Trophoblast cell (in vitro differentiated cells and primary cell): ENCODE results near the gene CACNA1D.

Source experiments
- DNase-seq, 2 donors: peaks; one replicate each; pipeline ENCODE4 v3.0.0-alpha.2; 2016
- H2AFZ ChIP-seq: 2 replicates; pipeline ENCODE4 v1.6.1; 2013; ENCODE audit warnings: low read length, moderate library complexity, mild to moderate bottlenecking; ENCODE audit not compliant: insufficient read depth, poor library complexity
- H2AK5ac ChIP-seq: 2 replicates; pipeline ENCODE4 v1.6.1; 2013; ENCODE audit warnings: mild to moderate bottlenecking, low read length
- H2BK120ac ChIP-seq: 2 replicates; pipeline ENCODE4 v1.6.1; 2013; ENCODE audit warnings: low read length, mild to moderate bottlenecking, moderate library complexity; ENCODE audit not compliant: insufficient read depth, poor library complexity
- H2BK12ac ChIP-seq: 2 replicates; pipeline ENCODE4 v1.6.1; 2013; ENCODE audit warnings: mild to moderate bottlenecking, low read length, moderate library complexity
- H2BK5ac ChIP-seq: 2 replicates; pipeline ENCODE4 v1.6.1; 2013; ENCODE audit warnings: low read length, low read depth, moderate library complexity, mild to moderate bottlenecking; ENCODE audit not compliant: poor library complexity
- H3K14ac ChIP-seq: 2 replicates; pipeline ENCODE4 v1.6.1; 2013; ENCODE audit warnings: mild to moderate bottlenecking, low read length
- H3K18ac ChIP-seq: 2 replicates; pipeline ENCODE4 v1.6.1; 2013; ENCODE audit warnings: mild to moderate bottlenecking, low read length
- H3K23ac ChIP-seq: 2 replicates; pipeline ENCODE4 v1.6.1; 2013; ENCODE audit warnings: low read length
- H3K27ac ChIP-seq: 2 replicates; pipeline ENCODE4 v1.5.1; 2013; ENCODE audit warnings: low read depth, mild to moderate bottlenecking, inconsistent platforms, low read length, moderate library complexity
- H3K27me3 ChIP-seq: 2 replicates; pipeline ENCODE4 v1.6.1; 2013; ENCODE audit warnings: inconsistent platforms, mild to moderate bottlenecking, low read length, moderate library complexity; ENCODE audit not compliant: insufficient read depth
- H3K36me3 ChIP-seq, 2 experiments: 1 replicate in 1 of 2; 2 replicates in 1 of 2; pipeline ENCODE4 v1.6.1; 2013; ENCODE audit warnings: low read length in 2 of 2, mild to moderate bottlenecking in 2 of 2, moderate library complexity in 1 of 2; ENCODE audit not compliant: insufficient read depth in 2 of 2, control insufficient read depth in 1 of 2
- H3K4ac ChIP-seq: 2 replicates; pipeline ENCODE4 v1.6.1; 2013; ENCODE audit warnings: low read depth, mild to moderate bottlenecking, low read length, moderate library complexity
- H3K4me1 ChIP-seq, 2 experiments: 1 replicate in 1 of 2; 2 replicates in 1 of 2; pipeline ENCODE4 v1.6.1; 2013; ENCODE audit warnings: low read length in 2 of 2, mild to moderate bottlenecking in 2 of 2, moderate library complexity in 1 of 2; ENCODE audit not compliant: insufficient read depth in 2 of 2, control insufficient read depth in 1 of 2
- H3K4me2 ChIP-seq: 2 replicates; pipeline ENCODE4 v1.6.1; 2013; ENCODE audit warnings: inconsistent platforms, mild to moderate bottlenecking, low read length, moderate library complexity
- H3K4me3 ChIP-seq: 2 replicates; pipeline ENCODE4 v1.5.1; 2013; ENCODE audit warnings: mild to moderate bottlenecking, low read depth, low read length, inconsistent platforms
- H3K79me1 ChIP-seq: one replicate; pipeline ENCODE4 v1.6.1; 2013; ENCODE audit warnings: low read length
- H3K79me2 ChIP-seq: 2 replicates; pipeline ENCODE4 v1.6.1; 2013; ENCODE audit warnings: low read length, mild to moderate bottlenecking; ENCODE audit not compliant: control insufficient read depth, insufficient read depth, poor library complexity
- H3K9ac ChIP-seq: 2 replicates; pipeline ENCODE4 v1.6.1; 2013; ENCODE audit warnings: mild to moderate bottlenecking, low read length
- H3K9me3 ChIP-seq: 2 replicates; pipeline ENCODE4 v1.6.1; 2013; ENCODE audit warnings: low read depth, mild to moderate bottlenecking, control low read depth, inconsistent platforms, low read length; ENCODE audit not compliant: insufficient read depth
- H4K12ac ChIP-seq: 2 replicates; pipeline ENCODE4 v1.6.1; 2013; ENCODE audit warnings: low read depth, mild to moderate bottlenecking, low read length, moderate library complexity
- H4K8ac ChIP-seq: 2 replicates; pipeline ENCODE4 v1.6.1; 2013; ENCODE audit warnings: low read depth, mild to moderate bottlenecking, low read length, moderate library complexity
- H4K91ac ChIP-seq: one replicate; pipeline ENCODE4 v1.6.1; 2013; ENCODE audit warnings: low read depth, mild to moderate bottlenecking, low read length, moderate library complexity
- WGBS: extraction: QIAGEN DNeasy Blood & Tissue Kit; methylation state at CpG from one replicate; pipeline ENCODE4 v1.1.7; 2013; ENCODE audit warnings: missing lambda C conversion rate; ENCODE audit not compliant: insufficient read length, insufficient coverage; ENCODE audit errors: extremely low coverage; 5-methylcytosine and 5-hydroxymethylcytosine counted together

Gene CACNA1D

GRCh38 chr3:53846851-53847155 lies 352.4 kb downstream of the CACNA1D start:
- H3K23ac ChIP-seq, result no peak overlapping the region
- H3K18ac ChIP-seq, result no peak overlapping the region
- no peak overlapping the region for H2AFZ ChIP-seq
- H3K4me3 ChIP-seq, result peak overlapping the region; percentile 70
- no peak overlapping the region for H3K9ac ChIP-seq
- no peak overlapping the region for H4K8ac ChIP-seq
- H4K91ac ChIP-seq, result no peak overlapping the region
- peak overlapping the region; percentile 89 for H3K4me2 ChIP-seq
- H2BK12ac ChIP-seq, result no peak overlapping the region
- H3K27me3 ChIP-seq, result peaks cover 4% of the 10 kb centered on the region
- H4K12ac ChIP-seq, result no peak overlapping the region
- no peaks in the 10 kb centered on the region for H3K79me2 ChIP-seq
- H3K4me1 ChIP-seq, result peaks cover 5 to 6% of the 10 kb centered on the region in 2 experiments
- H3K4ac ChIP-seq, result no peak overlapping the region
- H2AK5ac ChIP-seq, result no peak overlapping the region
- H3K79me1 ChIP-seq, result peaks cover 2% of the 10 kb centered on the region
- H3K14ac ChIP-seq, result no peak overlapping the region
- H2BK5ac ChIP-seq, result no peak overlapping the region
- H3K27ac ChIP-seq, result no peak overlapping the region
- no peak for DNase-seq
- peaks cover 3% of the 10 kb centered on the region for H3K9me3 ChIP-seq
- H2BK120ac ChIP-seq, result no peak overlapping the region
- no peaks in the 10 kb centered on the region for H3K36me3 ChIP-seq
- no CpG with 5 or more reads among the region's 10 CpGs for WGBS

- H3K9ac ChIP-seq, result no peak overlapping the region
- H3K9me3 ChIP-seq, result peaks cover 3% of the 10 kb centered on the region
- no peak overlapping the region for H2BK120ac ChIP-seq
- H3K36me3 ChIP-seq, result no peaks in the 10 kb centered on the region
- H3K4ac ChIP-seq, result no peak overlapping the region
- no peak overlapping the region for H4K91ac ChIP-seq
- no peak overlapping the region for H2AK5ac ChIP-seq
- no peak overlapping the region for H3K4me2 ChIP-seq
- no peak overlapping the region for H2BK12ac ChIP-seq
- no peak overlapping the region for H2BK5ac ChIP-seq
- WGBS, result no CpG with 5 or more reads among the region's 7 CpGs
- no peak overlapping the region for H3K27ac ChIP-seq
- H3K4me1 ChIP-seq, result peaks cover 5 to 6% of the 10 kb centered on the region in 2 experiments
- H3K79me2 ChIP-seq, result no peaks in the 10 kb centered on the region
- no peak overlapping the region for H3K14ac ChIP-seq
- H3K4me3 ChIP-seq, result no peak overlapping the region
- H4K12ac ChIP-seq, result no peak overlapping the region
- H3K79me1 ChIP-seq, result peaks cover 2% of the 10 kb centered on the region
- no peak overlapping the region for H3K18ac ChIP-seq
- DNase-seq, result no peak
- no peak overlapping the region for H3K23ac ChIP-seq
- peaks cover 4% of the 10 kb centered on the region for H3K27me3 ChIP-seq
- no peak overlapping the region for H2AFZ ChIP-seq
- H4K8ac ChIP-seq, result no peak overlapping the region
Observed at GRCh38 chr3:53849916-53850315, 355.5 kb downstream of the CACNA1D start.

GRCh38 chr3:53850895-53851294 lies 356.5 kb downstream of the CACNA1D start:
- no peaks in the 10 kb centered on the region for H3K36me3 ChIP-seq
- WGBS, result no CpG with 5 or more reads among the region's 5 CpGs
- H3K27me3 ChIP-seq, result peaks cover 4% of the 10 kb centered on the region
- H3K4me2 ChIP-seq, result no peak overlapping the region
- no peak overlapping the region for H2BK12ac ChIP-seq
- H3K27ac ChIP-seq, result no peak overlapping the region
- no peak overlapping the region for H3K4ac ChIP-seq
- no peak overlapping the region for H2BK5ac ChIP-seq
- no peaks in the 10 kb centered on the region for H3K79me2 ChIP-seq
- H3K4me1 ChIP-seq, result peaks cover 0 to 5% of the 10 kb centered on the region in 2 experiments
- no peaks in the 10 kb centered on the region for H3K79me1 ChIP-seq
- no peak overlapping the region for H3K4me3 ChIP-seq
- DNase-seq, result no peak
- no peak overlapping the region for H3K23ac ChIP-seq
- H2AK5ac ChIP-seq, result no peak overlapping the region
- H2AFZ ChIP-seq, result no peak overlapping the region
- H2BK120ac ChIP-seq, result no peak overlapping the region
- H4K91ac ChIP-seq, result no peak overlapping the region
- H4K12ac ChIP-seq, result no peak overlapping the region
- no peak overlapping the region for H3K18ac ChIP-seq
- H4K8ac ChIP-seq, result no peak overlapping the region
- H3K14ac ChIP-seq, result no peak overlapping the region
- H3K9me3 ChIP-seq, result peaks cover 3% of the 10 kb centered on the region
- no peak overlapping the region for H3K9ac ChIP-seq

GRCh38 chr3:53856964-53857363 lies 362.6 kb downstream of the CACNA1D start:
- Histone ChIP-seq H3K23ac (no peak overlapping the region), H2BK120ac (no peak overlapping the region), H3K18ac (no peak overlapping the region), H3K27me3 (no peaks in the 10 kb centered on the region), H3K79me1 (no peaks in the 10 kb centered on the region), H3K36me3 (peaks cover 0 to 3% of the 10 kb centered on the region in 2 experiments), H4K91ac (no peak overlapping the region), H3K9me3 (no peaks in the 10 kb centered on the region), H3K79me2 (no peaks in the 10 kb centered on the region), H2AK5ac (no peak overlapping the region), H3K9ac (no peak overlapping the region), H3K4me2 (no peak overlapping the region), H4K8ac (no peak overlapping the region), H3K14ac (no peak overlapping the region), H2BK12ac (no peak overlapping the region), H2BK5ac (no peak overlapping the region), H4K12ac (no peak overlapping the region), H3K4ac (no peak overlapping the region), H2AFZ (no peak overlapping the region), H3K4me3 (no peak overlapping the region), H3K27ac (no peak overlapping the region), H3K4me1 (no peaks in the 10 kb centered on the region)
- WGBS, result no CpG with 5 or more reads among the region's 7 CpGs
- DNase-seq, result no peak
